ENCODE data around the gene TMEM183A.

DNA sequence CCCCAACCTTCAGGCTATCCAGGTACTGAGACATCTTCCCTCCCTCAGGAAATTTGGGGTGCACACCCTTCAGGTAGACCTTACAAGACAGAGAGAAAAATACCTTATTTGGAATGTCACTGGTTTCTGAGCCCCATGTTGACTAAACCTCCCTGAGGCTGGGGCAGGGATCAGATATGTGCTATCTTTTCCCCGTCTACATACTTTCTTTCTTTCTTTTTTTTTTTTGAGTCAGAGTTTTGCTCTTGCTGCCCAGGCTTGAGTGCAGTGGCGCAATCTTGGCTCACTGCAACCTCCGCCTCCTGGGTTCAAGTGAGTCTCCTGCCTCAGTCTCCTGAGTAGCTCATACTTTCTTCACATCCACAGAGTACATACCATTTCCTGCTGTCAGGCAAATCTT, 41.8 kb upstream of the TMEM183A start:
- TF ChIP-seq, protein P1, sequence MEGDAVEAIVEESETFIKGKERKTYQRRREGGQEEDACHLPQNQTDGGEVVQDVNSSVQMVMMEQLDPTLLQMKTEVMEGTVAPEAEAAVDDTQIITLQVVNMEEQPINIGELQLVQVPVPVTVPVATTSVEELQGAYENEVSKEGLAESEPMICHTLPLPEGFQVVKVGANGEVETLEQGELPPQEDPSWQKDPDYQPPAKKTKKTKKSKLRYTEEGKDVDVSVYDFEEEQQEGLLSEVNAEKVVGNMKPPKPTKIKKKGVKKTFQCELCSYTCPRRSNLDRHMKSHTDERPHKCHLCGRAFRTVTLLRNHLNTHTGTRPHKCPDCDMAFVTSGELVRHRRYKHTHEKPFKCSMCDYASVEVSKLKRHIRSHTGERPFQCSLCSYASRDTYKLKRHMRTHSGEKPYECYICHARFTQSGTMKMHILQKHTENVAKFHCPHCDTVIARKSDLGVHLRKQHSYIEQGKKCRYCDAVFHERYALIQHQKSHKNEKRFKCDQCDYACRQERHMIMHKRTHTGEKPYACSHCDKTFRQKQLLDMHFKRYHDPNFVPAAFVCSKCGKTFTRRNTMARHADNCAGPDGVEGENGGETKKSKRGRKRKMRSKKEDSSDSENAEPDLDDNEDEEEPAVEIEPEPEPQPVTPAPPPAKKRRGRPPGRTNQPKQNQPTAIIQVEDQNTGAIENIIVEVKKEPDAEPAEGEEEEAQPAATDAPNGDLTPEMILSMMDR (IDR thresholded peaks at IDR 0.05) = no peak
- TF ChIP-seq POLR2A (IDR thresholded peaks at IDR 0.05) = no peak
